Stimulated activated CD4-positive, alpha-beta T cell treated with anti-CD3 and anti-CD28 coated beads, Interleukin-1b, Interleukin-23, amount 100 ng/mL, for 4 hours (primary cell): ENCODE data around the gene NADK2.
A peak's percentile ranks its signal among the peaks of the same experiment; 100 is the strongest.
"Not testable (repeated sequence)": the region's sequence is repeated elsewhere in the genome, so short reads cannot be mapped to it uniquely, and the experiment has no call there.

Experiments
- DNase-seq, 2 donors: peaks; one replicate each; pipeline ENCODE4 v3.0.0-alpha.2; 2020; ENCODE audit warnings: low read depth in 2 of 2

The NADK2 gene, protein sequence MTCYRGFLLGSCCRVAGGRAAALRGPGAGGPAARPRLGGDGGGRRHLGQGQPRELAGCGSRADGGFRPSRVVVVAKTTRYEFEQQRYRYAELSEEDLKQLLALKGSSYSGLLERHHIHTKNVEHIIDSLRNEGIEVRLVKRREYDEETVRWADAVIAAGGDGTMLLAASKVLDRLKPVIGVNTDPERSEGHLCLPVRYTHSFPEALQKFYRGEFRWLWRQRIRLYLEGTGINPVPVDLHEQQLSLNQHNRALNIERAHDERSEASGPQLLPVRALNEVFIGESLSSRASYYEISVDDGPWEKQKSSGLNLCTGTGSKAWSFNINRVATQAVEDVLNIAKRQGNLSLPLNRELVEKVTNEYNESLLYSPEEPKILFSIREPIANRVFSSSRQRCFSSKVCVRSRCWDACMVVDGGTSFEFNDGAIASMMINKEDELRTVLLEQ

GRCh38 chr5:36241631-36242533, at the start of gene NADK2:
Gene NADK2, minus strand, starts transcription at chr5:36241925. Its CDS starts 127 bp downstream, at chr5:36241798.
- DNase-seq, result peak; percentile 82 to 85

- DNase-seq, result no peak
Measured at GRCh38 chr5:36285837-36286615, 44.3 kb upstream of the NADK2 start.

DNA sequence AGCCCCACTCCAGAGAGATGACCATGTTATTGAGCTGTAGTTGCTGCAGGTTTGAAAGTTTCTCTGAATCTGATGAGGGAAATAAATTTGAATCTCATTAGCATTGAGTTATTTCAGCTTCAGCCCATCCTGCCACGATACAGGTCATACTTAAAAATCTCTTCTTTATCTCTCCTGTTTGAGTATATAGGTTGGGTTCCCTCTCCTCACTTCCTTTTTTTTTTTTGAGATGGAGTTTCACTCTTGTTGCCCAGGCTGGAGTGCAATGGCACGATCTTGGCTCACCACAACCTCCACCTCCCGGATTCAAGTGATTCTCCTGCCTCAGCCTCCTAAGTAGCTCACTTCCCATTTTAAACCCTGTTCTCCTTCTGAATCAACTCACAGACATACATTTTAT, 42.0 kb upstream of the NADK2 start:
- DNase-seq, result not testable (repeated sequence)

DNA sequence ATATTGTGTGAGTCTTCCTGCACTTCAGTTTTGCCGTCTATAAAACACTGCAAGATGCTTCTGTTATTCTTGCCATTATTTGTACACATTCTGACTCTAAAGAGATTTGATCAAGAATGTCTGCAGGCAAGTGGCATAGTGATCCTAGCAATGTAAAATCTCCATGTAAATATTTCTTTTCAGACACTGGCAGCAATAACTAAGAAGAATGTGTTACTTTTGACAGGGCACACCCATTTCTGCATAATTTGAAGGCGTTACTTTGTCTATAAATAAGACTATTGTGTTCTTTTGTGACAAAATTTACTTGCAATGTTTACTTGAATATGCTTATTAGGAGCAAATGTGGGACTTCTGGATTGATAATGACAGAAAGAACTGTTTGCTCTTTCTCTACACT, 39.9 kb upstream of the NADK2 start:
- no peak for DNase-seq

- no peak for DNase-seq
Measured at GRCh38 chr5:36279054-36279698, 37.5 kb upstream of the NADK2 start.

- no peak for DNase-seq
Measured at GRCh38 chr5:36277521-36278176, 35.9 kb upstream of the NADK2 start.

DNA sequence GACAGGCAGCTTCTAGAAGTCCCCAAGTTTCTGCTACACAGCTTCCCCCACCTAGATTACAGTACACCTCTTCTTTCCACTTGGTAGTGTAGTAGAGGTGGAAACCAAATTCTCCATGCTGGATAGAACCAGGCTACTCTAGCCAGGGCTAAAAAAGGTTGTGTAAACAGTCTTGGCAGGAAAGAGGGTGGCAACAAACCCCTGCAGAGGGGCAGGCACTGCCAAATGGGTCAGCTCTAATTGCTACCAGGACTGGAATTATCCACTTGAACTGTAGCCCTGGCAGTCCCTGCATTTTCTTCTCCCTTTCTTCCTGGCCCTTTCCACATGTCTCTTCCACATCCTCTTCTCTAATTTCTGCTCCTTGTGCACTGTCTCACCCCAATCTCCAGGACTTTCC, 35.1 kb upstream of the NADK2 start:
- no peak for DNase-seq

GRCh38 chr5:36273809-36274526, 32.2 kb upstream of the NADK2 start:
- no peak for DNase-seq

DNA sequence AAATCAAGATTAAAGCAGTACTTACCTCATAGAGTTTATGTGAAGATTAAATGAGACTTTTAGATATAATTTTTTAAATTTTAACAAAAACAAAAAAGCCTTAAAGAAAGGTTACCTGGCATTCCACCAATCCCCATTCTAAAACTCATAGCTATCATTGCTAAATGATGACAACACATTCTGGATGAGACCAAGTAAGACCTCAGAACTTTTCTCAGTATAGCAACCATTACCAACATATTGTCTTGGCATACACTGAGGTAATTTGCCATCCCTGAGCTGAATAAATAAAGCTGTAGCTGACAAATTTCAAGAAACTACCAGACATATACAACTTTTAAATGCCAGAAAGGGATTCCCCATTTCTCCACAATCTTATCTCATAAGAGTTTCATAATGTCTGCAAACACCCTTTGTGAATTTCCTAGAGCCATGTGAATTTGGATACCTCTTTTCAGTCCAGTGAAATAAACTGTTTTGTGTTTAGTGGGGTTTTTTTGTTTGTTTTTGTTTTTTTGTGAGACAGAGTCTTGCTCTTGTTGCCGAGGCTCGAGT, 30.5 kb upstream of the NADK2 start:
- no peak for DNase-seq

DNA sequence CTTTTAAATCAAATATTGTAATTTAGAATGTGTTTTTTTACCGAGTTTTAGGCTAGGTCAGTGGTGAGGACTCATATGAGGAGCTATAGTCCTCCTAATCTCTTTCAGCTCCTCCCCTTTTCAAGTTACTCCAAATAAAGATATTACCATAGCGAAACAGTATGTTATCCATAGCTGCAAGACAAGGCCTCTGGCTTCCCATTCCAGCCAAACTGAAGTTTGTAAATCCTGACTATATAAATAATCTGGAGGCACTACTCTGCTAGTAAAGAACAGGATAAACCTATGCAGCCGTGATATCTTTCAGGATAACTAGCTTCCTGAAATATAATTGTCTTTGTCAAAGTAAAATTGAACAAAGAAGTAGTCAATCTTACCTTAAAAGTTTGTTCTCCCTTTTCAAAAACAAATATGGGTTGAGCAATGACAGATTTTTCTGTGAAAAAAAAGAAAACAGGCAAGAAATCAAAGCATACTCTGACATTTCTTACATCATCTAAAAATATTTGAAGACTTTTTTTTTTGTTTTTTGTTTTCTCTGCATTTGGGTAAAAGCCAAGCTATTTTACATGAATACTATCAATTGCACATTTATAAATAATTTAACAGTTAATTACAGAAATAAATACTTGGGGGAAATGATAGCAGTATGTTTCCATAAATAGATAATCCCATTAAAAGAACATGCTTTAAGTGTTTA, 29.3 kb upstream of the NADK2 start:
- DNase-seq, result no peak

GRCh38 chr5:36270175-36270574, 28.4 kb upstream of the NADK2 start:
- no peak for DNase-seq

DNA sequence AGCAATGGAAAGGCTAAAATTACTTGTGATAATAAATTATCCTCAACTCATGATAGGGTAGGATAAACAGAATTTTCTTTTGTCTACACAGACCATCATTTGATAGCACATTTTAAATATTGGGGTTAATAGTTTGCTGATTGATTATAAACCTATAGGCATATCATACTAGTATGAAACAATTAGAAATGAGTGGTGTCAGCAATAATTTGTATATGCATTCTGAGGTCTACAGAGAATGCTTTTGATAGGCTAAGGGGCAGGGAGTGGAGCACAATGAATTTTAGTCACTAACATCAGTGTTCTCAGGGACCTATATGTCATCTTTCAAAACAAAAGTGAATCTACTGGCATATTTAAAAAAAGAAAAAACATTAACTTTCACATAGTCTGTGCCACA, 27.8 kb upstream of the NADK2 start:
- DNase-seq, result no peak

- DNase-seq, result no peak
Measured at GRCh38 chr5:36267905-36268304, 26.2 kb upstream of the NADK2 start.

- no peak for DNase-seq
Measured at GRCh38 chr5:36264202-36264760, 22.6 kb upstream of the NADK2 start.

- no peak for DNase-seq
Measured at GRCh38 chr5:36261186-36261585, 19.5 kb upstream of the NADK2 start.

- DNase-seq, result no peak
Measured at GRCh38 chr5:36253575-36253974, 11.8 kb upstream of the NADK2 start.

GRCh38 chr5:36252722-36253365, 11.1 kb upstream of the NADK2 start:
- DNase-seq, result no peak

GRCh38 chr5:36251218-36251617, 9.5 kb upstream of the NADK2 start:
- no peak for DNase-seq
